HG03135 (cell line): ENCODE data around the gene MPEG1.

Experiments
- ATAC-seq: cut with Tn5 transposase; IDR thresholded peaks from one replicate; pipeline ENCODE4 v1.9.1; 2021; ENCODE audit warnings: mild to moderate bottlenecking, moderate library complexity; ENCODE audit not compliant: unreplicated experiment

MPEG1 gene

DNA sequence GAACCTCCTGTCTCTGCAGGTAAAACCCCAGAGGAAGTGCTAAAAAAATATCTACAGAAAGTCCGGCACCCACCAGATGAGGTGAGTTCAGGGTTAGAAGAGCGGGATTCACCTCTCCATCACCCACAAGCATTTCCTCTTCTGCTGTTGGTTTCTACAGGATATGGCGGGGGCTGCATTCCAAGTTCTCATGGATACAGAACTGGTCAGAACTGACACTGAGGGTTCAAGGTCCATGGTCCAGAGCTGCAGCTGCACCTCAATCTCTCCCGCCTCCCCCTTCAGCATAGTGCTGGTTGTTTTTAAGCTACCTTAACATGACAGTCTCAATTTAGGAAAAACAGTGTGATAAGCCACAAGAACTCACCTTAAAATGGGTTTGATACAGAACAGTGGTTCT lies 21.6 kb downstream of the MPEG1 start:
- ATAC-seq, result no peak

DNA sequence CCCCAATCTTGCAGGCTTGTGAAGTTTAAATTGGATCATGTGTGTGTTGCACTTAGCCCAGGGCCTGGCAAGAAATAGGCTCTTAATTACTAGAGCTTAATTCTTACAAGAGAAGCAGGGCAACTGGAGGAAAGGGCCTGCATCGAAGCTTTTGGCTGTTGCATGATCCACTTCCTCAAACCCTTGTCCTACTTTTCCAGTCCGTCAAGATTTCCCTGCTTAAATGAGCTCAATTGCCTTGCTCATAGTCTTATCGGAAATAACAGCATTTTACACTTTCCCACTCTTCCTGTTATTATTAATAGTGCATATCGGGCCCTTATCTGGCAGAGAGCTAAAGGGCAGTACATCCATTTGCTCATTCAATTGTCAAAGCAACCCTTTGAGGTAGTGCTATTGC lies 22.7 kb downstream of the MPEG1 start:
- no peak for ATAC-seq

DNA sequence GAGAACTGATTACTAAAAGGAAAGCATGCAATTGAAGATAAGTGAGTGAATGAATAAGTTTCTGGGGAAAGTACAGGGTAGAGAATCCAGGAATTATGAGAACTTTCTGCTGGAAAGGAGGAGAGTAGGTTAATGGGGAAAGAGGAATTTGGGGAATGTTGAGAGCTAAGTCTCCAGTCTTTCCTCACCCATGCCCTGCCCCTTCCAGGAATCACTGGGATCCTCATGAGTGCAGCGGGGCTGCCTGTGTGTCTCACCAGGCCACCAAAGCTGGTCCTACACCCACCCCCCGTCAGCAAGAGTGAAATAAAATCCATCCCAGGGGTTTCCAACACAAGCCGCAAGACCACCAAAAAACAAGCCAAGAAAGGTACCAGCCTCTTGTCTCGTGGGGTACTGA lies 23.8 kb downstream of the MPEG1 start:
- ATAC-seq, result no peak

DNA sequence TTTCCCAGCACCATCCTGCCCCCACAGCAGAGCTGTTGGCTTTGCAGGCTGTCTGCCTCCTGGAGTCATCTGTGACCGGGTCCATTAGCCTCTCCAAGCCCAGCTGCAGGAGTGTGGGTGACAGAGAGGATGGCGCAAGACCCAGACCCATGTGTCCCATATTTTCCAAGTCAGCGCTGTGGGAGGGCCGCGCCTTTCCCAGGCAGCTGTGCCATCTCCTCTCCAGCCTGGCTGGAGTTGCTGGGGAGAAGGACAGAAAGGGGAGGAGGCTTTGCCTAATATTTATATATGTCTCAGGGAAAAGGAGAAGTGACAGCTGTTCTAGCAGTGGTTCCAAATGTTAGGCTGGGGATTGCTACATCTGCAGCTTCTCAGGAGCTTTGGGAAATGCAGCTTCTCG lies 25.1 kb downstream of the MPEG1 start:
- ATAC-seq, result no peak

DNA sequence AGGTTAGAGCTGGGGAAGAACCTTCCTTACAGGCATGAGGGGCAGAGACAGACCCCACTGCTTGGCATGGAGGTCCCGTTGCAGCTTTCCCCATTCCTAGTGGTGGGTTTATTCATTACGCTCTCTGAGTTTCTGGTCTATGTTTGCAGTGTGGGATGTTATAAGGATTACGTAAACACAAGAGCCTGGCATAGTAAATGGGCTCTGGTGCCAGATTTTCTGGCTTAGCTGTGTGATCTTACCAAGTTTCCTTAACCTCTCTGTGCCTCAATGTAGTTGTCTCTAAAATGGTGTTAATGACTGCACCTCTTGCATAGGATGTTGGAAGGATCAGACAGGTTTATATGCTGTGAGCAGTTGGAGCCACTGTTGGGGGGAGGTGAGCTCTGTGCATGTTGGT lies 25.7 kb downstream of the MPEG1 start:
- no peak for ATAC-seq

DNA sequence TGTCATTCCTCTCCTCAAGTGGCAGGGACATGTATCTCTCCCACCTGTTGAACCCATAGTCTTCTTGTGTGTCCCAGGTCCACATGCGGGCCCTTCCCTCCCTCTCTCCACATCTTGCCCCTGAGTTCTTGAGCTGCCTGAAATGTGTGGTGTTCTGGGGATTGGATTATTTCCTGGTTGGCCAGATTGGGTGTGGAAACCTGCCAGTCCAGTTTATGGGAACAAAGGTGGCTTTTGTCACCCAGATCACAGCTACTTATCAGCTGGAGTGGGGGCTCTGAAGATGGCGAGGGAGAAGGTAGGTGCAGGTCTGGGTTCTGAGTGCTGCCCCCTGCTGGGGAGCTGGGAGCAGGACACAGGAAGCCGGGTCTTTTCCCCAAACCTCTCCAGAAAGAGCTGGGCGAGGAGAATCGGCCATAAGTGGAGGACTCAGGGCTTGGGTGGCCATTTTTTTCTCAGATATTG lies 26.6 kb downstream of the MPEG1 start:
- ATAC-seq, result no peak

DNA sequence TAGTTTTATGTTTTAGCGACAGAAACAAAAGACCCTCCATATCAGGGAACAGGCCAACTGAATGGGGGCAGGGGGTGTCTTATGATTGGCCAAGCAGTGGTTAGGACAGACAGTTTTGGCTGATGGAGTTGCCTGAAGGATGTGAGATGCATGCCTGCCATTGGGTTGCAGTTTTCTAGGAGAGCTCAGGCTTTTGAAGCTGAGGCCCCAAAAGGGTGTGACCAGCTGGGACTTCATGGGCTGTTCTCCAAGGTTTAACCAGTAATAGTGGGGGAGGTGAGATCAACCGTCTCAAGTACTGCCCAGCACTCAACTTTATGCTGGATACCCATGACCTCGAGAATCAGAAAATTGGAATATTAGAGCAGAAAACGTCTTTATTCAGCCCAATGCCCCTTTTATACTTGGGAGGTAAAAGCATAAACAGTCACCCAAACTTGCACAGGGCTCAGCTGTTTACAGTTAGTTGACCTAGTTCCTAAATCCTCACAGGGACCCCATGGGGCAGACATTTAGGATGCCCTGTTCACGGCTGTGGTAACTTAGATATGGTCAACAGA lies 27.3 kb downstream of the MPEG1 start:
- no peak for ATAC-seq

DNA sequence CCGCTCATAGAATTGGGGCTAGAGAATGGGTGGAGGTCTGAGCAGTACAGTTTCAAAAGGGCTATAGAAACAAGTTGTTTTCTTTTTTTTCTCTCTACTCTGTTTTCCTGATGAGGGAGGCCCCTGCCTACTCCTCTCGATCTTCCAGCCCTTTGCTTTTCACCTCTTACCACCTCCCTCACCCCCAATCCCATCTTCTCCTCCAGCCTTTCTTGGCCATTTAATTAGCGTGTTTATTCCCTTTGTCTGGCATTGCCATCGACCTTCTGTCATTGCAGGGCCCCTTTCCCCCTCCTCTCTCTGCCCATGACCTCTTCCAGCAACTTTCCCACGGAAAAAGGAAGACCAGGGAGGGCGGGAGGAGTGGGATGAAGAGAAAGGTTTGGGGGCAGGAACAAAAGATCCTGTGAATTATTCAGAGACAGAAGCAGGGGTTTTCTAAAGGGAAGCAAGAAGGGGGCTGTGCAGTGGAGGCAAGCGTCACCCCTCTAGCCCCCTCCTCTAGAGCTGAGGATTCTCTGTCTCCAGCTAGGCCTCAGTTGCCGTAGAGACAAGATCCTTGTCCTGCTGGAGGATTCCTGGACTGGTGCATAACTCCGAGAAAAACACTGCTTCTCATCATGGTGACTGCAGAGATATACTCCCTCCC lies 27.9 kb downstream of the MPEG1 start:
- ATAC-seq, result no peak

DNA sequence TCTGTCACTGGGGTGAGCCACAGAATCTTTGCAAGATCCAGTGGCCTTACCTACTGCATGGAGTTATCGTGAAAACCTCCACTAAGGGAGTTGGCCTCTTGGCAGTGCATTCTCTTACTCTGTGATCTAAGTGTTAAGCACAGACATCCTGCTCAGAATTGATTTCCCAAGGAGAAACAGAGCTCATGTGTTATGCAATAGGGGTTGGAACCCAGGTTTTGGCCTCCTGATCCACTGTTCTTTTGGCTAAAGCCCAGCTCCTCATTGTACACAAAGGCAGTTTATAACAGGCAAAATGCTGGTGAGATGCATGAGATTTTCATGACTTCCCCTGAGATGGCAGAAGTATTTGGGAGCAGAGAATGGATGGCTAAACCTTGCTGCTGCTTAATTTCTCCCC lies 29.0 kb downstream of the MPEG1 start:
- ATAC-seq, result no peak

DNA sequence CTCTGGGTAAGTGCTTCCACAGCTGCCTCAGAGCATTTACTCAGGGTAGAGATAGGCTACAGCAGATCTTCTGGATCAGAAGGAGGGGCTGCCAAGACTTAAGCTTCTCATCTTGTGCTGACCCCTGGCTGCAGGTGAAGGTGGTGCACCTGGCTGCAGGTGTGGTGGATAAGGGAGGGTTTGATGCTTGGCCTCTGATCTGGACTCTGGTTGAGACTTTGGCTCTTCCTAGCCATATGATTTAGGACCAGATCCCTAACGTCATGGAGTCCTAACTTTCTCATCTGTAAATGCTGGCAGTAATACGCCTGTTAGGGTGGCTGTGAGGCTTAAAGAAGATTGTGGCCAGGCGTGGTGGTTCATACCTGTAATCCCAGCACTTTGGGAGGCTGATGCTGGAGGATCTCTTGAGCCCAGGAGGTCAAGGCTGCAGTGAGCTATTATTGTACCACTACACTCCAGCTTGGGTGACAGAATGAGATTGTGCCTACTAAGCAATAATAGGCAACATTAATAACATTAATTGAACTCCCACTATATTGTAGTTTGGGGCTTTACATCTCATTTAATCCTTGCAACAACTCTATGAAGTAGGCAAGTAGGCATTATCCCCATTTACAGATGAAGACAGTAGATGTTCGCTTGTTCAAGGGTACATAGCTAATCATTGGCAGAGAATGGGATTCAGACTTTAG lies 30.1 kb downstream of the MPEG1 start:
- no peak for ATAC-seq

DNA sequence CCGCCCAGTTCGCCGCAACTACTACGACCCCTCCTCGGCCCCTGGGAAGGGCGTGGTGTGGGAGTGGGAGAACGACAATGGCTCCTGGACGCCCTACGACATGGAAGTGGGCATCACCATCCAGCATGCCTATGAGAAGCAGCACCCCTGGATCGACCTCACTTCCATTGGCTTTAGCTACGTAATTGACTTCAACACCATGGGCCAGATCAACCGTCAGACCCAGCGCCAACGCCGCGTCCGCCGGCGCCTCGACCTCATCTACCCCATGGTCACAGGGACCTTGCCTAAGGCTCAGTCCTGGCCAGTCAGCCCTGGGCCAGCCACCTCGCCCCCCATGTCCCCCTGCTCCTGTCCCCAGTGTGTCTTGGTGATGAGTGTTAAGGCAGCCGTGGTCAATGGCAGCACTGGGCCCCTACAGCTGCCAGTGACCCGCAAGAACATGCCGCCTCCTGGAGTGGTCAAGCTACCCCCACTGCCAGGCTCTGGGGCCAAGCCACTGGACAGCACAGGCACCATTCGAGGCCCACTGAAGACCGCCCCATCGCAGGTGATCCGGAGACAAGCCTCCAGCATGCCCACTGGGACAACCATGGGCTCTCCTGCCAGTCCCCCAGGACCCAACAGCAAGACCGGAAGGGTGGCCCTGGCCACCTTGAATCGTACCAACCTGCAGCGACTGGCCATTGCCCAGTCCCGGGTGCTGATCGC lies 30.8 kb downstream of the MPEG1 start:
- ATAC-seq, result no peak

DNA sequence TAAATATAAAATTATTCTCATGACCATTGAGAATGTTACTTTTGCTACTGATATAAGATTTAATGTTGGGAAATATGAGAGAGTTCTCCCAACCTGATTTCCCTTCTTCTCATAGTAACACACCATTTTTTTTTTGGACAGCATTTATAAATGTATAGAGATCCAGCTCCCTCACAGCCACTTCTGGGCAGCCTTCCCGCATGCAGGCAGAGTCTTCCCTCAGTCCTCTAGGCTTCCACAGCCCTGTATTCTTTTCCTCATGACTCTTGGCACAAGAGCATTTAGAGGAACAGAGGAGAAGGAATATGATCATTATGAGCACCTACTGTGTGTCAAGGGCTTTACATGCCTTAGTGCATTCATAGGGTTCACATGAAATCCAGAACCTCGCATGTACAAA lies 31.8 kb downstream of the MPEG1 start:
- ATAC-seq, result no peak

DNA sequence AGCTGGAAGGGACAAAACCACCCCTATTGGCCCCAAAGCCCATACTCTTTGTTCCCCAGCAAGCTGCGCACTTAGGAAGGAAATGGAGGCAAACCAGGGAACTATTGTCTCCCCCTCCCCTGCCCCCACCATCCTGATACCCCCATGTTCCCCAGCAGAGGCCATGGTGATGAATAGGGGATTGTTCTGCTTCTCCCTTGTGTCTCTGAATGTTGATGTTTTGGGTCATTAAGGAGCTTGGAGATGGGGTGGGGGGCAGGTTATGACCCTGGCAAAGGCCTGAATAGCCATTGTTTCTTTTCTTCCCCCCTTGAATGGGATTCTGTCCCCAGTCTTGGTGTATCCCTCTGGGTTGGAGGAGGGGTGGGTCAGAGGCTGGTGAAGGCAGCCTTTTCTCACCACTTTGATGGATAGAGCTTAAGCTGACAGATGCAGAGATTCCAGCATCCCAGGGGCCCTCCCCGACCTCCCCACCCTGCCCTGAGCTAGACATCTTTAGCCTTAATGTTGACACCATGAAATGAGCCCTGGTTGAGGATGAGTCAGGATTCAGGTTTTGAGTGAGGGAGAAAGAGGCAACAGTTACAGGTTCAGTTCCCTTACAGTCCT lies 32.5 kb downstream of the MPEG1 start:
- ATAC-seq, result no peak

DNA sequence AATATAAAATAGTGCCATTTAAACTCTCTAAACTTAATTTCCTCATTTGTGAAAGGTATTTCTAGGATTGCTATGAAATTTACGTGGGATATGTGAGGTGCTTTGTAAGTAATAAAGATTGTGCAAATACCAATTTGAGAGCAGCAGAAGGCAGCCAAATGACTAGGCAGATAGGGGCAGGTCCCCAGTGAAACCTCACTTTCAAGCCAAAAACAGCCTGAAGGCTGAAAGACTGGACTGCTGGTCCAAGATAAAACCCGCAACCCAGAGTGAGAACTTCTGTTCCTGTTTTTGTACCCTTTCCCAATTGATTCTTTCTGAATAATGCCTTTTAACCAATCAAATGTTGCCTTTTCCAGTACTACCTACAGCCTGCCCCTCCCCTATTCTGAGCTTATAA lies 33.6 kb downstream of the MPEG1 start:
- ATAC-seq, result no peak

DNA sequence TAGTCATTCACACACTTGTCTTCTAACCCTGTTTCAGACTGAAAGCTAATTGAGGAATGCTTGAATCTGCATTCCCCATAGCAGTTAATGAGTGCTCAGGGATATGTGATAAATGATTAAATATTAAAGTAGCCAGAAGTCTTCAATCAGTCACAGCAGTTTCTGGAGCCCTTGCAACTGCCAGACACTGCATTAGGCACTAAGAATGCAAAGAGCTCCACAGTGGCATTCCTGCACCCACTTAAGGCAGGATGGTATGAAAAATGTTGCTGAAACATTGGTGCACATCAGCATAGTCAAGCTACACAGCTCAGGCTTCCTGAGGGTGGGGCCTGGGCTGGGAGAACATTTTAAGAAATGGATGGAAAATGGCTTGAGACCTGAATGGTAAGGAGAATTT lies 34.3 kb downstream of the MPEG1 start:
- ATAC-seq, result no peak

DNA sequence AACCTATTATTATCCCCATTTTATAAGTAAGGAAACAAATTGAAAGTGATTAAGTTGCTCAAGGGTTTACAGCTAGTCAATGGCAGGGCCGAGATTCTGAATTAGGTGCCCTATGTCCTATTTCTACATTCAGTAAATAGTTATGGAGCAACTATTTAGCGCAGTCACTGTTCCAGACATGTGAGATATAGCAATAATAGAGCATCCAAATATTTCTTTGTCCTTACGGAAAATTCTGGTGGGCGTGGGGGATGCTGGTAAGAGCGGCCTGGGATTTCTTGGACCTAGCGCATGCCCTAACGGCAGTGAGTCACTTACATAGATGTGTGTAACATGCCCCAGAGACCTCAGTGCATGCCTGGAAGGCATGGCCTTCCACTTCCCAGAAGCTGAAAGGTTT lies 36.4 kb downstream of the MPEG1 start:
- no peak for ATAC-seq

DNA sequence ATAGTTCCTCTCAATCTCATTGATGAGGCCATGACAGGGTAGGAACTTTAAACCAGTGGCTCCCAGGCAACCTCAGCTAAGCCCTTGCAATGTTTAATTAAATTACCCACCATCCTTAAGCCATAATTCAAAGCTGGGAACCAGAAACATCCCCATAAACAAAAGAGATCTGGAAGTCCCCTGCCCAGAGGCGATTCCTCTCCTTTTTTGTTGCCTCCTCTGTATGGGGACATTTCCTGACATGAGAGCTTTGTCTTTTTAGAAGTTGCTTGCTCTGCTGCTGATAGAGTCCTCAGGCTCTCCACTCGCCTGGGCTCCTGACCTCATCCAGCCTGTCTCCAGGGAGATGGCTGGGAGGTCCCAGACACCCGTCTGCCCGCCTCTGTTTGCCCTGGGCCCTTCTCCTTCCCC lies 37.6 kb downstream of the MPEG1 start:
- ATAC-seq, result no peak

DNA sequence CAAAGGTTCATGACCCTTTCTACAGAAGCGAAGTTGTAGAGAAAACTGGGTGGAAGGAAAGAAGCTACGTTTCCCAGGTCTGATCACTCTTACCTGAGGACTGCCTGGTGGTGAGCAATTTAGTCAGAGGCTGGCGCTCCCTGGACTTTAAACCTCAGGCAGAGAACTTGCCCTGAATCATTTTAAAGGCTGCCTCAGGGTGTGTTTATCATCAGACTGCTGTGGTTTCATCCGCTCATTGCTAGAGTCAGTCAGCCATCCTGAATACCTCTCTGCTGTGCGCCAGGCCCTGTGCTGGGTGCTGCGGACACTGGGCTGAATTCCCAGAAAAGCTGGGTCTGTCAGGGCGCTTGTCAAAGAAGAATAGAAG lies 38.1 kb downstream of the MPEG1 start:
- no peak for ATAC-seq

DNA sequence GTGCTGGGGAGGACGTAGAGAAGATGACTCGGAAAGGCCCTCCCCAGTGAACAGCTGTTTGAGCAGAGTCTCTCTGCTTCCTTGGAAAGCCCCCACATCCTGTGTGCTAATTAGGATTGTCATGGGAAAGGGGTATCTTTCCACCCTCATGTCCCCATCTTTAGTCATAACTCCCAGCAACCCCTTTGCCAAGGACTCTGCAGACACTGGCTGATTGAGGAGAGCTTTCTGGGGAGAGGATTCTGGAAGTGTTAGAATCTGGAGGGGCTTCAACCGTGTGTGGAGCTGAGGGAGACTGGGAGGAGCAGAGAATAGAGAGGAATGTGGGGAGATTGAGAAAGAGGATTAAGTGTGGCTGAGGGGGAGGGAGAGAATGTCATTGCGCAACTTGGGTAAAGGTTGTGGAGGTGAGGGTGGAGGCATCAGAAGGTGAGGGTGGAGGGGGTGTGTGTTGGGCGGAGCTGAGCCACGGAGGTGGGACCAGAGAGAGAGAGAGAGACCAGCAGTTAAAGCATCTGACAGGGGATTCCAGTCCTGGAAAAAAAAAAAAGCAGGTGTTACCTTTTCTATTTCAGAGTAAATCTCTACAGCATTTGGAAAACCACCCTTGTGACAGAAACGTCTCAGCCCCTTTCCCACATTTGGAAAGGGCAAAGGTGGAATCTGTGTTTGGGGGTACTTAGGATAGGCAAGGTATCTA lies 38.6 kb downstream of the MPEG1 start:
- no peak for ATAC-seq

DNA sequence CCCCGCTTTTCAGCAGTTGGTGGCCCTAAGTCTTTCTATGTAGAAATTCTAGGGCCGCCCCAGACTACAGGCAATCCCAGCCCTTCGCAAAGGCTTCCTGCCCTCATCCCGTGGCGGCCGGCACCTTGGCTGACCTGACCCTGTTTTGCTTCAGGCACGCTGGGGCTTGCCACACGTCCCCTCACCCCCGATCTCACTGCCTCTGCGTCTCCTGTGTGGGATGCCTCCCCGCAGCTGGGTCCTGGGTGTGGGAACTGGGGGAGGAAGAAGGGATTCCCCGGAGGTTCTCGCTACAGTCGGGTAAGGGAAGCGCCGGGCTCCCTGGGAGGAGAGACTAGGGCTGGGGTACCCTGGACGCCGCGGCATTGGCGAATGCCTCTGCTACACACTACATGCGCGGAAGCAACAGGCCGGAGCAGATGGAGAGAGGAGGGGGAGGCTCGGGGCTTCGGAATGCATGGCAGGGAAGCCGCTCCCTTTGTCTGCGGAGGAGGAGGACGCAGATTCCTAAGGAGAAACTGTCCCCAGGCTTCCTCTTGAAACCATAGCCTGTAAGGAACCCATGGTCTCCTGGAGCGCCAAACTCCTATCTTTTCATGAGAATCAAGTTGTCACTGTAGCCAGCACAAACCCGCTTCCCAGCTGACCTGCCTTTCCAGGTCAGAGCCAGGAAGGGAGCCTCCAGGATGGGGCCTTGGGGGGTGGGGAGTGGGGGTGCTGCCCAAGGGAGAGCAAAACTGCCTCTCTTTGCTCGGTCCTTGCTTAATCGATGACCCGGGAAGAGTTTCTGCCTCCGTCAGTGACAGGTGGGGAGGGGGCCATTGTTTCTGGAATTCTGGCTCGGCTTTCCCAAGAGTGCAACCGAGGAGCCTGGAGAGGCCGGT lies 39.4 kb downstream of the MPEG1 start:
- no peak for ATAC-seq
